Naive thymus-derived CD4-positive, alpha-beta T cell (primary cell): ENCODE measurements around the gene SMARCD3. TPM values are rescaled to one million over a fixed set of nuclear protein-coding genes. Genes with fewer than 3 reads are reported as not detected.

Experiments
- ATAC-seq: fragments of 150-1000 bp; cut with Tn5 transposase; 2 replicates; pipeline ENCODE4 v1.10.0; 2021; ENCODE audit warnings: mild to moderate bottlenecking, moderate library complexity
- CTCF ChIA-PET: fragments of 350-600 bp; sonication (Branson Sonifier 250); formaldehyde crosslinking; loops from one replicate; lab custom pipeline; 2021; ENCODE audit warnings: antibody characterized with exemption; lab: Charles Lee
- POLR2A ChIA-PET: fragments of 350-600 bp; sonication (Branson Sonifier 250); formaldehyde crosslinking; loops from one replicate; lab custom pipeline; 2021; ENCODE audit warnings: antibody characterized with exemption, inconsistent platforms; lab: Charles Lee
- DNase-seq, 9 donors: peaks; one replicate each; pipeline versions ENCODE4 v3.0.0 to v3.0.0-alpha.2; 2020 to 2022; ENCODE audit warnings: mixed read lengths in 1 of 9
- H3K27ac ChIP-seq: one replicate; pipeline ENCODE4 v1.7.0; 2013; ENCODE audit warnings: mild to moderate bottlenecking, low read depth, low read length, moderate library complexity
- H3K27me3 ChIP-seq, 2 donors: one replicate each; pipeline ENCODE4 v1.7.0; 2013; ENCODE audit warnings: low read length in 2 of 2, mild to moderate bottlenecking in 2 of 2, moderate library complexity in 2 of 2; ENCODE audit not compliant: control insufficient read depth in 2 of 2, insufficient read depth in 2 of 2
- H3K36me3 ChIP-seq, 3 experiments: 1 replicate in 2 of 3; 2 replicates in 1 of 3; pipeline ENCODE4 v1.7.0; 2013; ENCODE audit warnings: low read length in 3 of 3, mild to moderate bottlenecking in 3 of 3, moderate library complexity in 1 of 3; ENCODE audit not compliant: insufficient read depth in 3 of 3, control insufficient read depth in 2 of 3
- H3K4me1 ChIP-seq, 2 donors: one replicate each; pipeline ENCODE4 v1.7.0; 2013; ENCODE audit warnings: low read length in 2 of 2, mild to moderate bottlenecking in 2 of 2, moderate library complexity in 1 of 2; ENCODE audit not compliant: control insufficient read depth in 2 of 2, insufficient read depth in 2 of 2
- H3K4me3 ChIP-seq: 2 replicates; pipeline ENCODE4 v1.7.0; 2013; ENCODE audit warnings: mild to moderate bottlenecking, low read length
- H3K9me3 ChIP-seq, 3 experiments: 1 replicate in 2 of 3; 2 replicates in 1 of 3; pipeline ENCODE4 v1.7.0; 2013; ENCODE audit warnings: low read length in 3 of 3; ENCODE audit not compliant: control insufficient read depth in 2 of 3
- H3K27ac Mint-ChIP-seq, 9 donors: one replicate each; pipeline ENCODE4 v1.8.0; 2020 to 2022; ENCODE audit warnings: mixed read lengths in 9 of 9, mild to moderate bottlenecking in 8 of 9, moderate library complexity in 5 of 9, inconsistent platforms in 2 of 9
- H3K27me3 Mint-ChIP-seq, 5 donors: one replicate each; pipeline ENCODE4 v1.8.0; 2021 to 2022; ENCODE audit warnings: mixed read lengths in 5 of 5, mild to moderate bottlenecking in 1 of 5
- H3K36me3 Mint-ChIP-seq, 5 donors: one replicate each; pipeline ENCODE4 v1.8.0; 2020 to 2022; ENCODE audit warnings: mixed read lengths in 5 of 5, mild to moderate bottlenecking in 3 of 5, inconsistent platforms in 1 of 5
- H3K4me1 Mint-ChIP-seq, 7 donors: one replicate each; pipeline ENCODE4 v1.8.0; 2020 to 2022; ENCODE audit warnings: mixed read lengths in 7 of 7, mild to moderate bottlenecking in 3 of 7, inconsistent platforms in 1 of 7
- H3K4me3 Mint-ChIP-seq, 10 donors: one replicate each; pipeline ENCODE4 v1.8.0; 2020 to 2022; ENCODE audit warnings: mild to moderate bottlenecking in 10 of 10, mixed read lengths in 10 of 10, moderate library complexity in 6 of 10, inconsistent platforms in 2 of 10
- H3K9me3 Mint-ChIP-seq, 11 donors: one replicate each; pipeline ENCODE4 v1.8.0; 2020 to 2022; ENCODE audit warnings: mixed read lengths in 11 of 11, mild to moderate bottlenecking in 4 of 11, inconsistent platforms in 1 of 11, moderate library complexity in 1 of 11
- intact Hi-C, 2 donors: fragments of 100-400 bp; cut with micrococcal nuclease; formaldehyde crosslinking; loops; one replicate each; pipeline ENCODE4 v1.15.1; 2023
- polyA plus RNA-seq, 2 donors: library from polyadenylated mRNA; unstranded; fragments of 300-500 nt; fragmentation: Illumina TruSeq; gene quantifications; one replicate each; pipeline ENCODE4 v1.2.3, GENCODE V29; 2021
- total RNA-seq, 6 experiments: library from RNA in 5 of 6; stranded (reverse) in 5 of 6; gene quantifications; 1 replicate in 5 of 6; 2 replicates in 1 of 6; pipeline ENCODE4 v1.2.3 and lab custom pipeline; 2021 to 2026

SMARCD3 gene
- total and polyA plus RNA-seq, 7 experiments from 2014 or later = 3.8 to 45.5 (median 5.1) TPM

DNA sequence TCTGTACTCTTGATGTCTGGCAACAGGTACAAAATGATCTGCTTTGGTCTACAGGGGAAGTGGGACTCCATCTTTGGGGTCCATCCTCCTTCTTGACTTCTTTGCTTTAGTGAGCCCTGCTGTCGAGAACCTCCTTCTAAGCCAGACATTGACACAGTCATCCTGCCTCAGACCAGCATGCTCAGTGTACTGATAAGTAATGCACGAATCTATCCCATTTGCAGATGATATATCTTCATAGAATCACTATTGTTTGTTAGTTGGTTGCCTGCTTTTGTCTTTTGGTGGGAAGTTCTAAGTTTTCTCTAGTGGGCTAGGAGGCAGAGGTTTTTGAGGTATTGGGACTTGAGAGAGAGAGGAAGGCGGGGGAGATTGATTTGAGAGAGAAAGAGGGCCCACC is 47.1 kb downstream of the SMARCD3 start:
- Mint-ChIP-seq H3K4me1 (peaks cover 0 to 8% (median 5%) of the 10 kb centered on the region in 7 donors), H3K9me3 (no peaks in the 10 kb centered on the region), H3K27ac (no peak overlapping the region), H3K36me3 (no peaks in the 10 kb centered on the region), H3K27me3 (peaks cover 0 to 22% (median 6%) of the 10 kb centered on the region in 5 donors), H3K4me3 (no peak overlapping the region)
- no peak overlapping the region for H3K4me3 ChIP-seq
- H3K9me3 ChIP-seq = no peaks in the 10 kb centered on the region
- ATAC-seq (no peak), DNase-seq (no peak)
- intact Hi-C loops = no loop called here
- peaks cover 0 to 4% of the 10 kb centered on the region in 2 donors for H3K4me1 ChIP-seq
- POLR2A ChIA-PET = no interaction called here
- H3K36me3 ChIP-seq = no peaks in the 10 kb centered on the region
- no peaks in the 10 kb centered on the region for H3K27me3 ChIP-seq
- CTCF ChIA-PET = no interaction called here
- H3K27ac ChIP-seq = no peak overlapping the region

- Mint-ChIP-seq H3K9me3 (no peaks in the 10 kb centered on the region), H3K36me3 (no peaks in the 10 kb centered on the region), H3K4me1 (peaks cover 0 to 3% (median under 1%) of the 10 kb centered on the region in 7 donors), H3K27me3 (peaks cover 0 to 17% (median 6%) of the 10 kb centered on the region in 5 donors), H3K27ac (no peak overlapping the region), H3K4me3 (no peak overlapping the region)
- no peak overlapping the region for H3K27ac ChIP-seq
- DNase-seq = no peak
- no peaks in the 10 kb centered on the region for H3K27me3 ChIP-seq
- no peaks in the 10 kb centered on the region for H3K4me1 ChIP-seq
- POLR2A ChIA-PET = no interaction called here
- H3K36me3 ChIP-seq = no peaks in the 10 kb centered on the region
- H3K9me3 ChIP-seq = no peaks in the 10 kb centered on the region
- CTCF ChIA-PET = no interaction called here
- ATAC-seq = no peak
- no peak overlapping the region for H3K4me3 ChIP-seq
- intact Hi-C loops = no loop called here
These were observed 49.3 kb downstream of the SMARCD3 start for GRCh38 chr7:151198945-151199848.

DNA sequence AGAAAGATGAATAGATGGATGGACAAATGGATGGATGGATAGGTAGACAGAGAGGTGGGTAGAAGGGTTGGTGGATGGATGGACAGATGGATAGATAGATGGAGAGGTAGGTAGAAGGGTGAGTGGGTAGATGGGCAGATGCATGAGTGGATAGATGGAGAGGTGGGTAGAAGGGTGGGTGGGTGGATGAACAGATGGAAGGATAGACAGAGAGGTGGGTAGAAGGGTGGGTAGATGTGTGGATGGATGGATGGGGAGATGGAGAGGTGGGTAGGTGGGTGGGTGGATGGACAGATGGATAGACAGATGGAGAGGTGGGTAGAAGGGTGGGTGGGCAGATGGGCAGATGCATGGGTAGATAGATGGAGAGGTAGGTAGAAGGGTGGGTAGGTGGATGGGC is 50.6 kb downstream of the SMARCD3 start:
- intact Hi-C loops = no loop called here
- Mint-ChIP-seq H3K4me3 (no peak overlapping the region), H3K27me3 (peaks cover 0 to 17% (median 6%) of the 10 kb centered on the region in 5 donors), H3K9me3 (no peaks in the 10 kb centered on the region), H3K27ac (no peak overlapping the region), H3K36me3 (no peaks in the 10 kb centered on the region), H3K4me1 (peaks cover 0 to 6% (median 5%) of the 10 kb centered on the region in 7 donors)
- Histone ChIP-seq H3K4me3 (no peak overlapping the region), H3K27ac (no peak overlapping the region), H3K9me3 (no peaks in the 10 kb centered on the region), H3K4me1 (no peaks in the 10 kb centered on the region), H3K27me3 (no peaks in the 10 kb centered on the region), H3K36me3 (no peaks in the 10 kb centered on the region)
- no peak for DNase-seq
- ATAC-seq = no peak
- ChIA-PET POLR2A (no interaction called here), CTCF (no interaction called here)

DNA sequence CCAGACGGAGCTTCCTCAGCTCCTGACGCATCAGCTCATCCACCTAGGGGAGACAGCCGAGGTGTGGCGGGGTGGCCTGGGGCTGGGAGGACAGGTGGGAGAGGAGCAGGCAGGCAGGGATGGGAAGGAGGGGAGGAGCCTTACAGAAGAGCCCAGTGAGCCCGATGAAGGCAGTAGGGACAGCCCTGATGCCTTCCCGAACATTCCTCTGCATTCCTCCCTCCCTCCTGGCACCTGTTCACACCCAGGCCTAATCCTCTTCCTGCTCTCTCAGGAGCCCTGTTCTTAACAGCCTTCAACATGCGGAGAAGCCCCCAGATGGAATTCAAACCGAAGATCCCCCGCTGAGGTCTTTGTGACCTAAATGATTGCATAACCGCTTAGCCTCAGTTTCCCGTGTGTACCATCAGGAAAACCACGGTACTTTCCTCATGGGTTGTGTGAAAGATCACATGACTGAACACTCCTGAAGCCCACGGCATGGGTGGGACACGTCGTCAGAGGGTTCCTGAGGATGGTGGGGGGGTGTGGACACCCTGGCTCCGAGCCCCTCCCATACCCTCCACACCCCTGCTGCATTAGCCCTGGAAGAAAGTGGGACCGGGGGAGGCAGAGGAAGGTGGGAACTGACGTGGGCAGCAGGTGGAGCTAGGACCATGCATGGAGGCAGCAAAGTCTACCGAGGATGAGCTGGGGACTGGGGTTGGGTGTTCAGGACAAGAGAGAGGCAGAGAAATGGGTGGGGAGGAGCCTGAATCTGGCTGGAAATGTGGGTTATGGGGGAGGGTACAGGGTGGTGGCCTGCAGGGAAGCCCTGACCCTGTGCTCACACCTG is 52.7 kb downstream of the SMARCD3 start:
- ChIA-PET CTCF (interaction anchor here (0.7 kb wide), 1 partner anchor 384 kb away, joined by 3 read pairs; no protein-coding TSS in a partner anchor), POLR2A (no interaction called here)
- Mint-ChIP-seq H3K4me1 (peaks cover 0 to 6% (median 5%) of the 10 kb centered on the region in 7 donors), H3K9me3 (no peaks in the 10 kb centered on the region), H3K27me3 (peaks cover 0 to 11% (median 3%) of the 10 kb centered on the region in 5 donors), H3K36me3 (no peaks in the 10 kb centered on the region), H3K4me3 (no peak overlapping the region), H3K27ac (peak overlapping the region in 1 of 9 donors; percentile 17)
- no peaks in the 10 kb centered on the region for H3K36me3 ChIP-seq
- H3K27me3 ChIP-seq = no peaks in the 10 kb centered on the region
- H3K9me3 ChIP-seq = no peaks in the 10 kb centered on the region
- intact Hi-C loops = no loop called here
- no peak overlapping the region for H3K4me3 ChIP-seq
- H3K4me1 ChIP-seq = no peaks in the 10 kb centered on the region
- no peak for DNase-seq
- ATAC-seq = no peak
- no peak overlapping the region for H3K27ac ChIP-seq

- ChIA-PET CTCF (no interaction called here), POLR2A (no interaction called here)
- Mint-ChIP-seq H3K27me3 (peaks cover 0 to 11% (median 3%) of the 10 kb centered on the region in 5 donors), H3K9me3 (no peaks in the 10 kb centered on the region), H3K4me3 (no peak overlapping the region), H3K27ac (no peak overlapping the region), H3K36me3 (no peaks in the 10 kb centered on the region), H3K4me1 (peaks cover 0 to 6% (median 5%) of the 10 kb centered on the region in 7 donors)
- DNase-seq = no peak
- Histone ChIP-seq H3K4me1 (no peaks in the 10 kb centered on the region), H3K27me3 (no peaks in the 10 kb centered on the region), H3K4me3 (no peak overlapping the region), H3K36me3 (no peaks in the 10 kb centered on the region), H3K9me3 (no peaks in the 10 kb centered on the region), H3K27ac (no peak overlapping the region)
- peak; percentile 33 for ATAC-seq
- intact Hi-C loops = no loop called here
These were observed 54.3 kb downstream of the SMARCD3 start for GRCh38 chr7:151194188-151194587.

GRCh38 chr7:151193203-151193978 is 55.1 kb downstream of the SMARCD3 start:
- intact Hi-C loops = no loop called here
- peaks cover 0 to 6% (median 5%) of the 10 kb centered on the region in 7 donors for H3K4me1 Mint-ChIP-seq
- no peaks in the 10 kb centered on the region for H3K36me3 ChIP-seq
- H3K36me3 Mint-ChIP-seq = no peaks in the 10 kb centered on the region
- H3K9me3 Mint-ChIP-seq = no peaks in the 10 kb centered on the region
- no peak overlapping the region for H3K27ac Mint-ChIP-seq
- ChIA-PET CTCF (no interaction called here), POLR2A (no interaction called here)
- H3K27me3 ChIP-seq = no peaks in the 10 kb centered on the region
- H3K27ac ChIP-seq = no peak overlapping the region
- H3K4me3 ChIP-seq = no peak overlapping the region
- H3K27me3 Mint-ChIP-seq = peaks cover 0 to 11% (median 3%) of the 10 kb centered on the region in 5 donors
- H3K4me3 Mint-ChIP-seq = no peak overlapping the region
- DNase-seq (no peak), ATAC-seq (no peak)
- no peaks in the 10 kb centered on the region for H3K9me3 ChIP-seq
- H3K4me1 ChIP-seq = no peaks in the 10 kb centered on the region
